Endothelial cell of umbilical vein (primary cell): ENCODE results near the gene MNAT1. TPM values are rescaled to one million over a fixed set of nuclear protein-coding genes. Genes with fewer than 3 reads are reported as not detected.

Experiments used
- BruUV-seq: library from RNA; stranded (reverse); fragments of 400-500 nt; replicated peaks from 2 replicates; lab custom pipeline; 2021; lab: Mats Ljungman, UMichigan
- CTCF ChIA-PET: fragments of 300-600, 350-600 bp; sonication (Branson Sonifier 250); formaldehyde crosslinking; loops from one replicate; lab custom pipeline; 2021; ENCODE audit warnings: antibody characterized with exemption, inconsistent platforms; lab: Charles Lee
- POLR2A ChIA-PET: fragments of 300-600, 350-600 bp; sonication (Branson Sonifier 250); formaldehyde crosslinking; loops from one replicate; lab custom pipeline; 2021; ENCODE audit warnings: antibody characterized with exemption, inconsistent platforms; lab: Charles Lee
- DNase-seq: peaks from one replicate; pipeline ENCODE4 v3.0.0-alpha.2; 2011; ENCODE audit warnings: low read depth, low spot score
- FAIRE-seq: peaks from 2 replicates; lab custom pipeline; 2011; peaks lifted over from hg19 to GRCh38; lab: Jason Lieb, UNC
- H2AFZ ChIP-seq: 2 replicates; pipeline ENCODE4 v1.6.0; 2012; ENCODE audit warnings: low read depth, low read length, control low read depth, inconsistent platforms
- H3K27ac ChIP-seq: 2 replicates; pipeline ENCODE4 v1.5.1; 2011; ENCODE audit warnings: low read depth, mild to moderate bottlenecking, control low read depth, low read length, moderate library complexity; ENCODE audit not compliant: insufficient read depth
- H3K27me3 ChIP-seq, 2 experiments: 2 replicates each; pipeline versions ENCODE4 v1.6.0 to v1.6.1; 2011; ENCODE audit warnings: low read length in 2 of 2, mixed read lengths in 1 of 2; ENCODE audit not compliant: control insufficient read depth in 2 of 2, insufficient read depth in 2 of 2
- H3K36me3 ChIP-seq, 2 experiments: 2 replicates in 1 of 2; 3 replicates in 1 of 2; pipeline ENCODE4 v1.5.1; 2011; ENCODE audit warnings: low read length in 2 of 2, mild to moderate bottlenecking in 1 of 2, moderate library complexity in 1 of 2; ENCODE audit not compliant: control insufficient read depth in 2 of 2, insufficient read depth in 2 of 2; ENCODE audit errors: extremely low read depth in 1 of 2
- H3K4me1 ChIP-seq: 3 replicates; pipeline ENCODE4 v1.5.1; 2011; ENCODE audit warnings: mild to moderate bottlenecking, low read length; ENCODE audit not compliant: control insufficient read depth, insufficient read depth; ENCODE audit errors: extremely low read depth
- H3K4me2 ChIP-seq: 2 replicates; pipeline ENCODE4 v1.6.1; 2011; ENCODE audit warnings: low read length, control low read depth, mixed read lengths; ENCODE audit not compliant: insufficient read depth
- H3K4me3 ChIP-seq, 3 experiments: fragments of 200-600 bp in 1 of 3; sonication (generic), shearing (Covaris generic) in 1 of 3; replicated peaks in 1 of 3; 2 replicates each; pipeline ENCODE4 v1.5.1; 2011 to 2016; ENCODE audit warnings: control low read depth in 3 of 3, low read length in 3 of 3, mild to moderate bottlenecking in 2 of 3, inconsistent platforms in 1 of 3, low read depth in 1 of 3, moderate library complexity in 1 of 3; ENCODE audit not compliant: insufficient read depth in 1 of 3
- H3K79me2 ChIP-seq: 2 replicates; pipeline ENCODE4 v1.6.0; 2012; ENCODE audit warnings: low read length, inconsistent platforms; ENCODE audit not compliant: control insufficient read depth, insufficient read depth
- H3K9ac ChIP-seq: replicated peaks from 2 replicates; pipeline ENCODE3; 2011; ENCODE audit warnings: low read length, control low read depth; ENCODE audit not compliant: insufficient read depth; ENCODE audit errors: extremely low read depth
- H3K9me1 ChIP-seq: replicated peaks from 3 replicates; pipeline ENCODE4 v1.6.0; 2011; ENCODE audit warnings: mild to moderate bottlenecking, low read length; ENCODE audit not compliant: control insufficient read depth, insufficient read depth; ENCODE audit errors: extremely low read depth
- H3K9me3 ChIP-seq: replicated peaks from 2 replicates; pipeline ENCODE4 v1.5.1; 2012; ENCODE audit warnings: low read length, inconsistent platforms; ENCODE audit not compliant: control insufficient read depth, insufficient read depth
- H4K20me1 ChIP-seq: replicated peaks from 2 replicates; pipeline ENCODE3; 2011; ENCODE audit warnings: mild to moderate bottlenecking, low read length; ENCODE audit not compliant: control insufficient read depth, insufficient read depth; ENCODE audit errors: extremely low read depth
- EZH2 ChIP-seq: IDR thresholded peaks from 2 replicates; pipeline ENCODE4 v1.6.1; 2012; ENCODE audit warnings: borderline replicate concordance, low read depth, mild to moderate bottlenecking, moderate library complexity, low read length, inconsistent platforms; ENCODE audit not compliant: severe bottlenecking
- FOS ChIP-seq: IDR thresholded peaks from 2 replicates; pipeline ENCODE4 v1.6.1; 2011; ENCODE audit warnings: mild to moderate bottlenecking, low read length, moderate library complexity, borderline replicate concordance; ENCODE audit not compliant: insufficient read depth
- GATA2 ChIP-seq: IDR thresholded peaks from 2 replicates; pipeline ENCODE4 v1.7.0; 2011; ENCODE audit warnings: low read depth, mild to moderate bottlenecking, moderate library complexity, mixed read lengths, low read length; ENCODE audit not compliant: insufficient read length, insufficient read depth
- JUN ChIP-seq: IDR thresholded peaks from 2 replicates; pipeline ENCODE4 v1.6.1; 2011; ENCODE audit warnings: borderline replicate concordance, low read depth; ENCODE audit not compliant: insufficient read length, insufficient read depth
- MYC ChIP-seq: IDR thresholded peaks from one replicate; pipeline ENCODE4 v1.6.1; 2011; ENCODE audit warnings: mild to moderate bottlenecking, low read depth, low read length
- POLR2A ChIP-seq: IDR thresholded peaks from 2 replicates; pipeline ENCODE4 v1.6.1; 2012; ENCODE audit warnings: low read depth, mild to moderate bottlenecking, control low read depth, low read length
- POLR2AphosphoS5 ChIP-seq: IDR thresholded peaks from 2 replicates; pipeline ENCODE4 v1.6.1; 2012; ENCODE audit warnings: low read depth, mild to moderate bottlenecking, control low read depth, low read length, moderate library complexity; ENCODE audit not compliant: insufficient read depth
- dilution Hi-C: fragments of 300-500 bp; cut with MboI; formaldehyde crosslinking; loops from one replicate; pipeline ENCODE4 v1.15.0; 2019; ENCODE audit warnings: low sequenced_read_pairs; ENCODE audit not compliant: extremely low pct_ligation_motif_present
- intact Hi-C: fragments of 100-400 bp; cut with micrococcal nuclease; formaldehyde crosslinking; loops from one replicate; pipeline ENCODE4 v1.10.0; 2022
- polyA plus RNA-seq, 4 experiments: library from polyadenylated mRNA; depleted of rRNA in 3 of 4; stranded (reverse) in 3 of 4; unstranded in 1 of 4; fragments of >200 nt; gene quantifications; 2 replicates each; pipeline versions ENCODE4 v1.2.1 to v1.2.3, GENCODE V29; 2011 to 2012; ENCODE audit warnings: missing spikeins in 1 of 4
- total RNA-seq: library from RNA; stranded (reverse); gene quantifications from 2 replicates; pipeline ENCODE4 v1.2.3, GENCODE V29; 2021
- TF ChIP-seq, protein P1 (sequence below): IDR thresholded peaks from 2 replicates; pipeline ENCODE4 v1.6.1; 2011; ENCODE audit not compliant: insufficient read depth, insufficient read length
- TF ChIP-seq, protein P2 (sequence below), 2 donors: IDR thresholded peaks; 1 replicate in 1 of 2; 2 replicates in 1 of 2; pipeline ENCODE4 v1.5.1; 2011; ENCODE audit warnings: low read length in 2 of 2, mild to moderate bottlenecking in 2 of 2, moderate library complexity in 2 of 2, control low read depth in 1 of 2, inconsistent platforms in 1 of 2, low read depth in 1 of 2; ENCODE audit not compliant: insufficient read depth in 1 of 2; ENCODE audit errors: extremely low read depth in 1 of 2

MNAT1 gene
- total and polyA plus RNA-seq, 2 donors (not counting 3 experiments of a cell fraction or from before 2014, with no cell fraction given), result 35.7 to 55.7 TPM

DNA sequence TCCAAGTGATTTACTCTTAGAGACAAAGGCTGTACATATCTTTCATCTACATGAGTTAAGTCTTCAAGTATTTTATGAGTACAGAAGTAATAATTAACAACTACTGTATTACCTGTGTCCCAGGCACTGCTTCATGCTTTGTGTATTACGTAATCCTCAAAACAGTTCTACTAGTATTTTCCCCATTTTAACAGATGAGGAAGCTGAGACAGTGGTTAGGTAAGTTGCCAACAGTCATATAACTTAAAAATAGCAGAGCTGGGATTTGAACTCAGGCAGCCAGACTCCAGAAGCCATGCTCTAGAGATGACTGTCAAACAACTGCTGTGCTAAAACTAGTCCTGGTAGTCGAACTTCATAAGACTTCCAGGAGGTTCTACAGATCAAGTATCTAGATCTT, 235.6 kb downstream of the MNAT1 start:
- H3K4me2 ChIP-seq, result no peak overlapping the region
- intact Hi-C loops, result no loop called here
- FAIRE-seq (no peak), DNase-seq (no peak)
- TF ChIP-seq POLR2A, result no peak
- no peak for TF ChIP-seq GATA2
- TF ChIP-seq JUN, result no peak
- TF ChIP-seq MYC, result no peak
- H3K79me2 ChIP-seq, result no peaks in the 10 kb centered on the region
- H2AFZ ChIP-seq, result no peak overlapping the region
- H3K9me1 ChIP-seq, result peaks cover 2% of the 10 kb centered on the region
- H3K36me3 ChIP-seq, result peaks cover 0 to 1% of the 10 kb centered on the region in 2 experiments
- CTCF ChIA-PET, result interaction anchor here (1.5 kb wide), 1 partner anchor 55 kb away, joined by 4 read pairs; no protein-coding TSS in a partner anchor
- H3K9me3 ChIP-seq, result no peaks in the 10 kb centered on the region
- no peak overlapping the region for H3K27ac ChIP-seq
- POLR2A ChIA-PET, result no interaction called here
- H3K9ac ChIP-seq, result no peak overlapping the region
- H3K4me3 ChIP-seq, result no peak overlapping the region
- dilution Hi-C loops, result no loop called here
- no TSS peak for BruUV-seq
- peaks cover 3% of the 10 kb centered on the region for H3K4me1 ChIP-seq
- H4K20me1 ChIP-seq, result no peaks in the 10 kb centered on the region
- H3K27me3 ChIP-seq, result no peaks in the 10 kb centered on the region

DNA sequence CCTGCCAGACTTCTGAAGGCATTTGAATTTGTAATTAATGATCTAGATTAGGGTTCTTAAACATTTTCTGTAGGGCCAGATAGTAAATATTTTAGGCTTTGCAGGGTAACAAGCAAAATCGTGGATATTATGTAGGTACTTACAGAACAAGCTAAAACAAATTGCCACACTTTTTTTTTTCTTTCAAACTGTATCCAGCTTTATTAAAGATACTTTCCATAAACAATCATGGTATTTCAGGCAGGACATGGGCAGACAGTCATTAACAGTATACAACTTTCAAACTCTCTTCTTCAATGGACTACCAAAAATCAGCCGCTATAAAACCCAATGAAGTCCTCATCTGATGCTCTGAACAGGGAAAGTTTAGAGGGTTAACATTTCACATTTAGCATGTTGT, 236.7 kb downstream of the MNAT1 start:
- H3K4me2 ChIP-seq, result no peak overlapping the region
- no peak overlapping the region for H3K4me3 ChIP-seq
- dilution Hi-C loops (no loop called here), intact Hi-C loops (no loop called here)
- DNase-seq, result no peak
- H3K9ac ChIP-seq, result no peak overlapping the region
- FAIRE-seq, result no peak
- no peaks in the 10 kb centered on the region for H3K9me3 ChIP-seq
- peaks cover 2 to 5% of the 10 kb centered on the region in 2 experiments for H3K36me3 ChIP-seq
- H3K79me2 ChIP-seq, result no peaks in the 10 kb centered on the region
- H2AFZ ChIP-seq, result no peak overlapping the region
- ChIA-PET POLR2A (no interaction called here), CTCF (interaction anchor here (1.5 kb wide), 1 partner anchor 54 kb away, joined by 4 read pairs; no protein-coding TSS in a partner anchor)
- no TSS peak for BruUV-seq
- no peak overlapping the region for H3K27ac ChIP-seq
- no peaks in the 10 kb centered on the region for H3K27me3 ChIP-seq
- peaks cover 2% of the 10 kb centered on the region for H3K9me1 ChIP-seq
- TF ChIP-seq EZH2 (no peak), FOS (no peak), MYC (no peak), POLR2A (no peak), POLR2AphosphoS5 (no peak), GATA2 (no peak), JUN (no peak)
- TF ChIP-seq, protein P1, sequence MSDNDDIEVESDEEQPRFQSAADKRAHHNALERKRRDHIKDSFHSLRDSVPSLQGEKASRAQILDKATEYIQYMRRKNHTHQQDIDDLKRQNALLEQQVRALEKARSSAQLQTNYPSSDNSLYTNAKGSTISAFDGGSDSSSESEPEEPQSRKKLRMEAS, result no peak
- TF ChIP-seq, protein P2, sequence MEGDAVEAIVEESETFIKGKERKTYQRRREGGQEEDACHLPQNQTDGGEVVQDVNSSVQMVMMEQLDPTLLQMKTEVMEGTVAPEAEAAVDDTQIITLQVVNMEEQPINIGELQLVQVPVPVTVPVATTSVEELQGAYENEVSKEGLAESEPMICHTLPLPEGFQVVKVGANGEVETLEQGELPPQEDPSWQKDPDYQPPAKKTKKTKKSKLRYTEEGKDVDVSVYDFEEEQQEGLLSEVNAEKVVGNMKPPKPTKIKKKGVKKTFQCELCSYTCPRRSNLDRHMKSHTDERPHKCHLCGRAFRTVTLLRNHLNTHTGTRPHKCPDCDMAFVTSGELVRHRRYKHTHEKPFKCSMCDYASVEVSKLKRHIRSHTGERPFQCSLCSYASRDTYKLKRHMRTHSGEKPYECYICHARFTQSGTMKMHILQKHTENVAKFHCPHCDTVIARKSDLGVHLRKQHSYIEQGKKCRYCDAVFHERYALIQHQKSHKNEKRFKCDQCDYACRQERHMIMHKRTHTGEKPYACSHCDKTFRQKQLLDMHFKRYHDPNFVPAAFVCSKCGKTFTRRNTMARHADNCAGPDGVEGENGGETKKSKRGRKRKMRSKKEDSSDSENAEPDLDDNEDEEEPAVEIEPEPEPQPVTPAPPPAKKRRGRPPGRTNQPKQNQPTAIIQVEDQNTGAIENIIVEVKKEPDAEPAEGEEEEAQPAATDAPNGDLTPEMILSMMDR (IDR thresholded peaks at IDR 0.05; ENCODE audit: extremely low read depth in 1 of 2, insufficient read depth in 1 of 2, low read depth in 1 of 2, low read length in 2 of 2), result no peak
- no peaks in the 10 kb centered on the region for H4K20me1 ChIP-seq
- no peaks in the 10 kb centered on the region for H3K4me1 ChIP-seq
